Endothelial cell of umbilical vein (primary cell): ENCODE measurements around the gene CARD6. TPM values are rescaled to one million over a fixed set of nuclear protein-coding genes. Genes with fewer than 3 reads are reported as not detected.
"Not testable (repeated sequence)": the region's sequence is repeated elsewhere in the genome, so short reads cannot be mapped to it uniquely, and the experiment has no call there.

Experiments
- BruUV-seq: library from RNA; stranded (reverse); fragments of 400-500 nt; replicated peaks from 2 replicates; lab custom pipeline; 2021; lab: Mats Ljungman, UMichigan
- CTCF ChIA-PET: fragments of 300-600, 350-600 bp; sonication (Branson Sonifier 250); formaldehyde crosslinking; loops from one replicate; lab custom pipeline; 2021; ENCODE audit warnings: antibody characterized with exemption, inconsistent platforms; lab: Charles Lee
- POLR2A ChIA-PET: fragments of 300-600, 350-600 bp; sonication (Branson Sonifier 250); formaldehyde crosslinking; loops from one replicate; lab custom pipeline; 2021; ENCODE audit warnings: antibody characterized with exemption, inconsistent platforms; lab: Charles Lee
- DNase-seq: peaks from one replicate; pipeline ENCODE4 v3.0.0-alpha.2; 2011; ENCODE audit warnings: low read depth, low spot score
- FAIRE-seq: peaks from 2 replicates; lab custom pipeline; 2011; peaks lifted over from hg19 to GRCh38; lab: Jason Lieb, UNC
- H2AFZ ChIP-seq: 2 replicates; pipeline ENCODE4 v1.6.0; 2012; ENCODE audit warnings: low read depth, low read length, control low read depth, inconsistent platforms
- H3K27ac ChIP-seq: 2 replicates; pipeline ENCODE4 v1.5.1; 2011; ENCODE audit warnings: low read depth, mild to moderate bottlenecking, control low read depth, low read length, moderate library complexity; ENCODE audit not compliant: insufficient read depth
- H3K27me3 ChIP-seq, 2 experiments: 2 replicates each; pipeline versions ENCODE4 v1.6.0 to v1.6.1; 2011; ENCODE audit warnings: low read length in 2 of 2, mixed read lengths in 1 of 2; ENCODE audit not compliant: control insufficient read depth in 2 of 2, insufficient read depth in 2 of 2
- H3K36me3 ChIP-seq, 2 experiments: 2 replicates in 1 of 2; 3 replicates in 1 of 2; pipeline ENCODE4 v1.5.1; 2011; ENCODE audit warnings: low read length in 2 of 2, mild to moderate bottlenecking in 1 of 2, moderate library complexity in 1 of 2; ENCODE audit not compliant: control insufficient read depth in 2 of 2, insufficient read depth in 2 of 2; ENCODE audit errors: extremely low read depth in 1 of 2
- H3K4me1 ChIP-seq: 3 replicates; pipeline ENCODE4 v1.5.1; 2011; ENCODE audit warnings: mild to moderate bottlenecking, low read length; ENCODE audit not compliant: control insufficient read depth, insufficient read depth; ENCODE audit errors: extremely low read depth
- H3K4me2 ChIP-seq: 2 replicates; pipeline ENCODE4 v1.6.1; 2011; ENCODE audit warnings: low read length, control low read depth, mixed read lengths; ENCODE audit not compliant: insufficient read depth
- H3K4me3 ChIP-seq, 3 experiments: fragments of 200-600 bp in 1 of 3; sonication (generic), shearing (Covaris generic) in 1 of 3; replicated peaks in 1 of 3; 2 replicates each; pipeline ENCODE4 v1.5.1; 2011 to 2016; ENCODE audit warnings: control low read depth in 3 of 3, low read length in 3 of 3, mild to moderate bottlenecking in 2 of 3, inconsistent platforms in 1 of 3, low read depth in 1 of 3, moderate library complexity in 1 of 3; ENCODE audit not compliant: insufficient read depth in 1 of 3
- H3K79me2 ChIP-seq: 2 replicates; pipeline ENCODE4 v1.6.0; 2012; ENCODE audit warnings: low read length, inconsistent platforms; ENCODE audit not compliant: control insufficient read depth, insufficient read depth
- H3K9ac ChIP-seq: replicated peaks from 2 replicates; pipeline ENCODE3; 2011; ENCODE audit warnings: low read length, control low read depth; ENCODE audit not compliant: insufficient read depth; ENCODE audit errors: extremely low read depth
- H3K9me1 ChIP-seq: replicated peaks from 3 replicates; pipeline ENCODE4 v1.6.0; 2011; ENCODE audit warnings: mild to moderate bottlenecking, low read length; ENCODE audit not compliant: control insufficient read depth, insufficient read depth; ENCODE audit errors: extremely low read depth
- H3K9me3 ChIP-seq: replicated peaks from 2 replicates; pipeline ENCODE4 v1.5.1; 2012; ENCODE audit warnings: low read length, inconsistent platforms; ENCODE audit not compliant: control insufficient read depth, insufficient read depth
- H4K20me1 ChIP-seq: replicated peaks from 2 replicates; pipeline ENCODE3; 2011; ENCODE audit warnings: mild to moderate bottlenecking, low read length; ENCODE audit not compliant: control insufficient read depth, insufficient read depth; ENCODE audit errors: extremely low read depth
- EZH2 ChIP-seq: IDR thresholded peaks from 2 replicates; pipeline ENCODE4 v1.6.1; 2012; ENCODE audit warnings: borderline replicate concordance, low read depth, mild to moderate bottlenecking, moderate library complexity, low read length, inconsistent platforms; ENCODE audit not compliant: severe bottlenecking
- dilution Hi-C: fragments of 300-500 bp; cut with MboI; formaldehyde crosslinking; loops from one replicate; pipeline ENCODE4 v1.15.0; 2019; ENCODE audit warnings: low sequenced_read_pairs; ENCODE audit not compliant: extremely low pct_ligation_motif_present
- intact Hi-C: fragments of 100-400 bp; cut with micrococcal nuclease; formaldehyde crosslinking; loops from one replicate; pipeline ENCODE4 v1.10.0; 2022
- polyA plus RNA-seq, 4 experiments: library from polyadenylated mRNA; depleted of rRNA in 3 of 4; stranded (reverse) in 3 of 4; unstranded in 1 of 4; fragments of >200 nt; gene quantifications; 2 replicates each; pipeline versions ENCODE4 v1.2.1 to v1.2.3, GENCODE V29; 2011 to 2012; ENCODE audit warnings: missing spikeins in 1 of 4
- total RNA-seq: library from RNA; stranded (reverse); gene quantifications from 2 replicates; pipeline ENCODE4 v1.2.3, GENCODE V29; 2021

Gene CARD6
- total and polyA plus RNA-seq, 2 donors (not counting 3 experiments of a cell fraction or from before 2014, with no cell fraction given): 11.0 to 23.8 TPM

DNA sequence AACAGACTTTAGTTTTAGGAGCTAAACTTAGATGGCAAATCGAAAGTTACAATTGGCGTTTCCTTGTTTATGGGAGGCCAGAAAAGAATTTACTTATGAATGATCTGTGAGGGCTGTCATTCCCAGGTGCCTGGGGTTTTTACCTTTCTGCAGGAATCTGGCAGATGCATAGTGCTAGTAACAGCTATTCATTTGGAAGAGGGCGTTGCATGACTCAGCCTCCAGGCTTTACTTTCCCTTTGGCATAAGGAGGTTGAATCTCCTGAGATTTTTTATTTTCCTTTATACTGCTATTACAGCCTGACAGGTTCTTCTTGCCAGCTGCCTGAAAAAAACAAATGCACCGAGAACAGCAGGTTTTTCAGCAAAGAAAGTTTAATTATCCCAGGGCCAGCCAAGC lies 30.0 kb downstream of the CARD6 start:
- intact Hi-C loops: no loop called here
- Histone ChIP-seq H3K9ac (no peak overlapping the region), H3K4me2 (no peak overlapping the region), H4K20me1 (no peaks in the 10 kb centered on the region), H2AFZ (no peak overlapping the region), H3K79me2 (no peaks in the 10 kb centered on the region), H3K27me3 (no peaks in the 10 kb centered on the region), H3K9me3 (no peaks in the 10 kb centered on the region), H3K27ac (no peak overlapping the region), H3K4me3 (no peak overlapping the region), H3K36me3 (no peaks in the 10 kb centered on the region), H3K9me1 (no peaks in the 10 kb centered on the region), H3K4me1 (no peaks in the 10 kb centered on the region)
- POLR2A ChIA-PET: no interaction called here
- dilution Hi-C loops: no loop called here
- peak; percentile 15 for FAIRE-seq
- BruUV-seq: no TSS peak
- no peak for DNase-seq
- CTCF ChIA-PET: interaction anchor here (1.2 kb wide), 1 partner anchor 102 kb away, joined by 3 read pairs; no protein-coding TSS in a partner anchor
- TF ChIP-seq EZH2: no peak

DNA sequence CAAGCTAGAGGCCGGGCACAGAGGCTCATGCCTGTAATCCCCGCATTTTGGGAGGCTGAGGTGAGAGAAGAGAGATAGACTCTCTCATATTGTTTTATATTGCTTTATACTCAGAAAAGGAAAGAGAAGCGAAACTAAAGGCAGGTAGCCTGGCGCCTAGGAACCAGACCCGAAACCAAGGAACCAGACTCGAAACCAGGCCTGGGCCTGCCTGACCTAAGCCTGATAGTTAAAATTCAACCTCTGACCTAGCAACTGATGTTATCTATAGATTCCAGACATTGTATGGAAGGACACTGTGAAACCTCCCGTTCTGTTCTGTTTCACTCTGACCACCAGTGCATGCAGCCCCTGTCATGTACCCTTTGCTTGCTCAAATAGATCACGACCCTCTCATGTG lies 31.1 kb downstream of the CARD6 start:
- CTCF ChIA-PET, H3K79me2 ChIP-seq, H3K4me3 ChIP-seq, FAIRE-seq, H3K4me2 ChIP-seq, BruUV-seq, H3K27ac ChIP-seq, DNase-seq, H3K9me1 ChIP-seq, POLR2A ChIA-PET, intact Hi-C loops, H2AFZ ChIP-seq, H3K36me3 ChIP-seq, H4K20me1 ChIP-seq, H3K9ac ChIP-seq, H3K9me3 ChIP-seq, H3K4me1 ChIP-seq, H3K27me3 ChIP-seq, dilution Hi-C loops: not testable (repeated sequence)
